ENCODE results near the gene CXorf66.

GRCh38 chrX:139967300-139967699, 2.0 kb upstream of the CXorf66 start:
- TF ChIP-seq, protein P1, sequence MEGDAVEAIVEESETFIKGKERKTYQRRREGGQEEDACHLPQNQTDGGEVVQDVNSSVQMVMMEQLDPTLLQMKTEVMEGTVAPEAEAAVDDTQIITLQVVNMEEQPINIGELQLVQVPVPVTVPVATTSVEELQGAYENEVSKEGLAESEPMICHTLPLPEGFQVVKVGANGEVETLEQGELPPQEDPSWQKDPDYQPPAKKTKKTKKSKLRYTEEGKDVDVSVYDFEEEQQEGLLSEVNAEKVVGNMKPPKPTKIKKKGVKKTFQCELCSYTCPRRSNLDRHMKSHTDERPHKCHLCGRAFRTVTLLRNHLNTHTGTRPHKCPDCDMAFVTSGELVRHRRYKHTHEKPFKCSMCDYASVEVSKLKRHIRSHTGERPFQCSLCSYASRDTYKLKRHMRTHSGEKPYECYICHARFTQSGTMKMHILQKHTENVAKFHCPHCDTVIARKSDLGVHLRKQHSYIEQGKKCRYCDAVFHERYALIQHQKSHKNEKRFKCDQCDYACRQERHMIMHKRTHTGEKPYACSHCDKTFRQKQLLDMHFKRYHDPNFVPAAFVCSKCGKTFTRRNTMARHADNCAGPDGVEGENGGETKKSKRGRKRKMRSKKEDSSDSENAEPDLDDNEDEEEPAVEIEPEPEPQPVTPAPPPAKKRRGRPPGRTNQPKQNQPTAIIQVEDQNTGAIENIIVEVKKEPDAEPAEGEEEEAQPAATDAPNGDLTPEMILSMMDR (IDR thresholded peaks at IDR 0.05): peak in 1 of 6 experiments; percentile 7
- no peak for TF ChIP-seq POLR2A (IDR thresholded peaks at IDR 0.05)
